22Rv1 (cell line): ENCODE results near the gene PRKCB.

ENCODE experiments used
- ZFX ChIP-seq: fragments of 450-650 bp; IDR thresholded peaks from 2 replicates; pipeline ENCODE4 v1.6.1; 2017; ENCODE audit warnings: antibody characterized with exemption, borderline replicate concordance
- TF ChIP-seq, protein P1 (sequence below): fragments of 450-650 bp; IDR thresholded peaks from 2 replicates; pipeline ENCODE4 v1.5.1; 2017; ENCODE audit warnings: mild to moderate bottlenecking

DNA sequence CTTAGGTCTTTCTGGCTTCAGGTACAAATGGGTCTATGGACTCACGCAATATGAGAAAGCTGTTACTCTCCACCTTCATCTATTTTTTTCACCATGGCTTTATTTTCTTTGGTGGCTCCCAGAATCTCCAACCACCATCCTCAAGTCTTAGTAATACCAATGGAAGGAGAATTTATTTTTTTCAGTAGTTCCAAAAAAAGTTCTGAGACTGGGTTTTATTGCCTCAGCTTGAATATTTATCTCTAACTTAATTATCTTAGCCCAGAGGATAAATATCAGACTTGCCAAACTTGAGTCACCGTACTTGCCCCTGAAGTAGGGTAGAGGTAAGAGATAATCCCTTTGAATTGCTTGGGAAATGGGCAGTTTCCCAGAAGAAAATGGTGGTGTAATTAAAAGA is 397.2 kb downstream of the PRKCB start:
- TF ChIP-seq, protein P1, sequence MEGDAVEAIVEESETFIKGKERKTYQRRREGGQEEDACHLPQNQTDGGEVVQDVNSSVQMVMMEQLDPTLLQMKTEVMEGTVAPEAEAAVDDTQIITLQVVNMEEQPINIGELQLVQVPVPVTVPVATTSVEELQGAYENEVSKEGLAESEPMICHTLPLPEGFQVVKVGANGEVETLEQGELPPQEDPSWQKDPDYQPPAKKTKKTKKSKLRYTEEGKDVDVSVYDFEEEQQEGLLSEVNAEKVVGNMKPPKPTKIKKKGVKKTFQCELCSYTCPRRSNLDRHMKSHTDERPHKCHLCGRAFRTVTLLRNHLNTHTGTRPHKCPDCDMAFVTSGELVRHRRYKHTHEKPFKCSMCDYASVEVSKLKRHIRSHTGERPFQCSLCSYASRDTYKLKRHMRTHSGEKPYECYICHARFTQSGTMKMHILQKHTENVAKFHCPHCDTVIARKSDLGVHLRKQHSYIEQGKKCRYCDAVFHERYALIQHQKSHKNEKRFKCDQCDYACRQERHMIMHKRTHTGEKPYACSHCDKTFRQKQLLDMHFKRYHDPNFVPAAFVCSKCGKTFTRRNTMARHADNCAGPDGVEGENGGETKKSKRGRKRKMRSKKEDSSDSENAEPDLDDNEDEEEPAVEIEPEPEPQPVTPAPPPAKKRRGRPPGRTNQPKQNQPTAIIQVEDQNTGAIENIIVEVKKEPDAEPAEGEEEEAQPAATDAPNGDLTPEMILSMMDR, result no peak
- no peak for TF ChIP-seq ZFX
